GM12872 (cell line): Measurements from ENCODE around the gene ATOSA.

ENCODE experiments used
- TF ChIP-seq, protein P1 (sequence below): IDR thresholded peaks from 3 replicates; pipeline ENCODE4 v1.5.1; 2011; ENCODE audit warnings: low read depth, mild to moderate bottlenecking, low read length, moderate library complexity; ENCODE audit not compliant: insufficient read depth

Gene ATOSA

GRCh38 chr15:52673734-52674133 lies 5.5 kb downstream of the ATOSA start:
- TF ChIP-seq, protein P1, sequence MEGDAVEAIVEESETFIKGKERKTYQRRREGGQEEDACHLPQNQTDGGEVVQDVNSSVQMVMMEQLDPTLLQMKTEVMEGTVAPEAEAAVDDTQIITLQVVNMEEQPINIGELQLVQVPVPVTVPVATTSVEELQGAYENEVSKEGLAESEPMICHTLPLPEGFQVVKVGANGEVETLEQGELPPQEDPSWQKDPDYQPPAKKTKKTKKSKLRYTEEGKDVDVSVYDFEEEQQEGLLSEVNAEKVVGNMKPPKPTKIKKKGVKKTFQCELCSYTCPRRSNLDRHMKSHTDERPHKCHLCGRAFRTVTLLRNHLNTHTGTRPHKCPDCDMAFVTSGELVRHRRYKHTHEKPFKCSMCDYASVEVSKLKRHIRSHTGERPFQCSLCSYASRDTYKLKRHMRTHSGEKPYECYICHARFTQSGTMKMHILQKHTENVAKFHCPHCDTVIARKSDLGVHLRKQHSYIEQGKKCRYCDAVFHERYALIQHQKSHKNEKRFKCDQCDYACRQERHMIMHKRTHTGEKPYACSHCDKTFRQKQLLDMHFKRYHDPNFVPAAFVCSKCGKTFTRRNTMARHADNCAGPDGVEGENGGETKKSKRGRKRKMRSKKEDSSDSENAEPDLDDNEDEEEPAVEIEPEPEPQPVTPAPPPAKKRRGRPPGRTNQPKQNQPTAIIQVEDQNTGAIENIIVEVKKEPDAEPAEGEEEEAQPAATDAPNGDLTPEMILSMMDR, result no peak

DNA sequence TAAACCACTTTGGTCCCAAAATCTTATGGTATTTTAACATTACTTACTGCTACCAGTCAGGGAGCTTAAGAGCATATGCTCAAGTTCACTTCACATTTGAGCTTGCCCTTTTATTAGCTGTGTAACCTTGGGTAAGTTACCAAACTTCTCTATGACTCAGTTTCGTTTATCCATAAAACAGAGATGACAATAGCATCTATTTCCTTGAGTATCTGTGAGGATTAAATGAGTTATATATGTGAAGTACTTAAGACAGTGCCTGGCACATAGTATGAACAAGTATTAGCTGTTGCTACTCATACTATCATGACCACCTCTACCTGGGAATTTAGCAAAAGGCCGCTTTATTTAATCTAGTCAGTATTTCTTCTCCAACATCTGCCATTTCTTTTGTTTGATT lies 5.9 kb downstream of the ATOSA start:
- TF ChIP-seq, protein P1, result no peak

- TF ChIP-seq, protein P1, result no peak
Measured at GRCh38 chr15:52672661-52673060, 6.5 kb downstream of the ATOSA start.

DNA sequence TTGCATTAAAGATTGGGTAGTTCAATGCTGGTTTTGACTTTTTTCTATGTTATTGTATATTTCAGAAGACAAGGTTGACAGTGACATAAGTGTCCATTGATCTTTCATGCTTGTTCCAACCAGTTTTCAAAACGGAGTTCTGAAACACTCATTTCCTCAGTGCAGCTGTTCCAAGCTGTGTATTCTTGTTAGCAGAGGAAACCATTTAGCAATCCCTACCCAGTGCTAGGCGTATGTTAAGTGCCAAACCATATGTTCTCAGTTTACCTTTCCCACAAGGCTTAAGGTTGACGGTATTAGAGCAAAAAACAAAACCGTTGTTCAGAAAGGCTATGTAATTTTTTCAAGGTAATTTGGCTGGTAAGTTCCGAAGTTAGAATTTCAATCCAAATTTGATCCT lies 9.1 kb downstream of the ATOSA start:
- TF ChIP-seq, protein P1, result no peak

DNA sequence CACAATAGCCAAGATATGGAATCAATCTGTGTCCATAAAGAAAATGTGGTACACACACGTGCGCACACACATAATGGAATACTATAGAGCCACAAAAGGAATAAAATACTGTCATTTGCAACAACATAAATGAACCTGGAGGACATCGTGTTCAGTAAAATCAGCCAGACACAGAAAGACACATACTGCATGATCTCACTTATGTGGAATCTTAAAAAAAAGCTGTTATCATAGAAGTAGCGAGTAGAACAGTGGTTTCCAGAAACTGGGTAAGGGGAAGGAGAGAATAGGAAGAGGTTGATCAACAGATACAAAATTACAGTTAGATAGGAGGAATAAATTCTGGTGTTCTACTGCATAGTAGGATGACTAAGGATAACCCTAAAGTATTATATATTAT lies 11.1 kb downstream of the ATOSA start:
- TF ChIP-seq, protein P1, result no peak

DNA sequence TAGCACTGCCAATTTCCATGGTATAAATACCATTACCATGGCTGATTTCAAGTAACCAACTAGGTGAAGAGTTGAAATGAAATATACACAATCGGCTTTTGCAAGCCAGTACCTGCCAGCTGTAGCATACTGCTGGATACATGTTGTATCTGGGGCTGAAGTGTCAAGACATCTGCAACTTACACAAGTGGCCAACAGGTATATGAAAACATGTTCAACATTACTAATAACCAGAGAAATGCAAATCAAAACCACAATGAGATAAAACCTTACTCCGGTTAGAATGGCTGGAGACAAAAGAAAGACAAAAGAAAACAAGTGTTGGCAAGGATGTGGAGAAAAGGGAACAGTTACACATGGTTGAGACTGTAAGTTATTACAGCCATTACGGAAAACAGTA lies 11.6 kb downstream of the ATOSA start:
- TF ChIP-seq, protein P1, result no peak

GRCh38 chr15:52663536-52664294 lies 15.5 kb downstream of the ATOSA start:
- TF ChIP-seq, protein P1, result no peak

- TF ChIP-seq, protein P1, result no peak
Measured at GRCh38 chr15:52661909-52662308, 17.3 kb downstream of the ATOSA start.
